Jurkat, Clone E6-1 (cell line): ENCODE results near the gene CCDC92.
"Not testable (repeated sequence)": the region's sequence is repeated elsewhere in the genome, so short reads cannot be mapped to it uniquely, and the experiment has no call there.

ENCODE experiments used
- DNase-seq: peaks from one replicate; pipeline ENCODE4 v3.0.0-alpha.2; 2011; ENCODE audit warnings: low read depth, low spot score
- H3K4me3 ChIP-seq: 2 replicates; pipeline ENCODE4 v1.5.1; 2011; ENCODE audit warnings: mild to moderate bottlenecking, low read length, control low read depth, moderate library complexity

CCDC92 gene

GRCh38 chr12:123956249-123956648 lies 16.4 kb downstream of the CCDC92 start:
- H3K4me3 ChIP-seq = no peak overlapping the region
- DNase-seq = no peak

DNA sequence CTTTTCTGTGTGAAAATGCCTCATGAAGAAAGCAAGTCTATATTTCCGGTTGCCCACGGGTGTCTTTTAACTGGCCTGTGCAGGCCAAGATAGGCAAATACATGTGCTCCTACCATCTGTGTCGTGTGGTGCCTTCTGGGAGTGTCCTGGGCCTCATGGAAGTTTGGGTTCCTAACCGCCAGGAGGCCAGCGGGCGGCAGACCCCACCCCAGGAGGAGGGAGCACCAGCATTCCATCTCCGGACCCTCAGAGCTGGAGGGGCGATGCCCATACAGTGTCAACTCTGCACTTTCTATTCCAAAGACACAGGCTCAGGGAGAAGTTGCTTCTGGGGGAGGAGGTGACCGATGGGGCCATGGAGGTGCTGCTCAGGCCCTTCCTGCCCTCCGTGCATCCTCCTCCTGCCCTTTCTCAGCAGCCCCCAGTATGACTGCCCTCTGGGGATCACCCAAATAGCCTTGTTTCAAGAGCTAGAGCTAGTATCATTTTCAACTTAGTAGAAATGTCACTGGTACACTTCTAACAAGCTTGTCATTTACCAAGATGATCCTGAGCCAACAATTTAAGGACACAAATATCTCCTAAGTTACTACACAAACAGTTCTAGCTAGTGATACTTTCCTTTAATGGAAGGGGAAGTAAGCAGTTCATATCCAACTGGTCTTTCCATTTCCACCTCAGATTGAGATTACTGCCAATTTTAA lies 17.8 kb downstream of the CCDC92 start:
- no peak for DNase-seq
- H3K4me3 ChIP-seq = no peak overlapping the region

DNA sequence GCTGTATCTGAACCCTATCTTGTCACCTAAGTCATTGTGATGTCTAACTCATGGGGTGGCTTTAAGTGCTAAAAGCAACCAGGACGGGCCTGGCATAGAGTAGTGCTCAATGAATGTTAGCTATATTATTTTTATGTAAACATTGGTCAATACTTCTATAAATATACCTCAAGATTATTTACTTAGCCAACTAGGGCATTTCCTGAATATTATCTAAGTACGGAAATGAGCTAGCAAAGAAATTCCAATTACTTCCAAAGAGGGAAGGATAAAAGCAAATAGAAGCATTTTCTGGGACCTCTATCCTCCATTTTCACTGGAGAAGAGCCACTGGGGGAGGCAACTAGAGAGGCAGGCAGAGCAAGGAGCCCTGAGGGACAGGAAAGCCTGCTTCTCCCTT lies 20.6 kb downstream of the CCDC92 start:
- no peak overlapping the region for H3K4me3 ChIP-seq
- DNase-seq = no peak

DNA sequence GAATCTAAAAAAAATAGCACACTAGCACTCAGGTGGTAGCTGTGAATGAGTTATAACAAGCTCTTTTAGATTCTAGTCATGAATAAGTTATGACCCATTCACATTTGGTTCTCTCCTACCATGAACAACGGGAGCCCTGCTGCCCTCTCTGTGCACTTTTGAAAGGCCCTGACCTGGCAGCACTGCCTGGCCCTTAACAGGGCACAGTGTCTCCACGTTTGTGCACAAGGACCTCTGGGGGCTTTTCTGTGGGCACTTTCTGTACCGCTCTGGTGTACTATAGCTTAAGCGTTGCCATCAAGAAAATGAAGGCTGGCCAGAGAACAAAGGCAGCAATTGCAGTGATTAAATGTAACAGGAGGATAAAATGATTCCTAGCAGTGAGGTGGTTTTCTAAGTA lies 21.2 kb downstream of the CCDC92 start:
- DNase-seq = no peak
- no peak overlapping the region for H3K4me3 ChIP-seq

- H3K4me3 ChIP-seq = no peak overlapping the region
- DNase-seq = no peak
Measured at GRCh38 chr12:123950476-123951349, 21.9 kb downstream of the CCDC92 start.

GRCh38 chr12:123949770-123950165 lies 22.9 kb downstream of the CCDC92 start:
- no peak overlapping the region for H3K4me3 ChIP-seq

DNA sequence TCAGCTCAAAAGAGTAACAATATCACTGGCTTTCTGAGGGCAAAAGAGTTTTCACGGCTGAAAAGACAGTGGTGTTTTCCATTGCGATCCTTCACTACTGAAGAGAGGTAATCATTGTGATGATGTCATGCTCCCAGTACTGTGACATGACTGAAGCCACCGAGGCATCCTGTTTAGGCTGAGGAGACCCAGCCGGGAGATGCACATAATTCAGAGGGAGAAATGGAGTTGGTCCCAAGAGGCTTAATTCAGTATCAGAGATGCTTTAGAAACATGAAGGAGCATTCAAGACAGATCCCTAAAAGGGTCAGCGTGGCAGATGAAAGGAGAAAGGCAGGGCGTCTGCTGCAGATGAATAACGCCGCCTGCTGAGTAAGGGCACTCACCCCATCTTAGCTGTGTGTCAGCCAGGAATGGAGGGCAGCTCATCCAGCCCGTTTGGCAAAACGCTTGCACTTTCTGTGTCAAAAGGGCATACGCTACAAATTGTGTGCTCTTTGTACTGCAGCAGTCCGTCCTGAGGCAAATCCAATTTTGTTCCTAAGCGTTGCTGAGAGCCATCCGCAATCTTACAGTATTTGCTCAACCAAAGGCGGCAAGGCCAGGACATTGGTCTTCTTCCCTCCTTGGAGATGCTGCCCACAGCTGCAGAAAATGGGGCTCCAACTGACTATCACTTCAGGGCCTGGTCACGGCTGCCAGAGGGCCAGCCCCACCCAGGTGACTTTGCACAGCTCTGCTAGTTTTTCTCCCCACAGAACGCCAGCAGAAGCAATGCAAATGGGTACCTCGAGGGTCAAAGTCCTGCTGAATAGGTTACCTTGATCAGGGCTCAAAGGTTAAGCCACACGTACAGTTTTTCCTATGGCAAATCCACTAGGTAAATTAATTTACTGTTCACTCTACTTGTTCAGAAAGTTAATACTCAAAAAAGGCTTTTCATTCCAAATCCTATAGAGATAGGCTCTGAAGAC lies 23.5 kb downstream of the CCDC92 start:
- no peak overlapping the region for H3K4me3 ChIP-seq
- DNase-seq = no peak

More at GRCh38 chr12:123949770-123950165, 22.9 kb downstream of the CCDC92 start:
- no peak for DNase-seq

- no peak for DNase-seq
- H3K4me3 ChIP-seq = no peak overlapping the region
Measured at GRCh38 chr12:123948401-123948795, 24.2 kb downstream of the CCDC92 start.

GRCh38 chr12:123947531-123947930 lies 25.1 kb downstream of the CCDC92 start:
- DNase-seq, H3K4me3 ChIP-seq: not testable (repeated sequence)

GRCh38 chr12:123946516-123947505 lies 25.8 kb downstream of the CCDC92 start:
- not testable (repeated sequence) for DNase-seq, H3K4me3 ChIP-seq

GRCh38 chr12:123946152-123946515 lies 26.5 kb downstream of the CCDC92 start:
- DNase-seq = no peak

DNA sequence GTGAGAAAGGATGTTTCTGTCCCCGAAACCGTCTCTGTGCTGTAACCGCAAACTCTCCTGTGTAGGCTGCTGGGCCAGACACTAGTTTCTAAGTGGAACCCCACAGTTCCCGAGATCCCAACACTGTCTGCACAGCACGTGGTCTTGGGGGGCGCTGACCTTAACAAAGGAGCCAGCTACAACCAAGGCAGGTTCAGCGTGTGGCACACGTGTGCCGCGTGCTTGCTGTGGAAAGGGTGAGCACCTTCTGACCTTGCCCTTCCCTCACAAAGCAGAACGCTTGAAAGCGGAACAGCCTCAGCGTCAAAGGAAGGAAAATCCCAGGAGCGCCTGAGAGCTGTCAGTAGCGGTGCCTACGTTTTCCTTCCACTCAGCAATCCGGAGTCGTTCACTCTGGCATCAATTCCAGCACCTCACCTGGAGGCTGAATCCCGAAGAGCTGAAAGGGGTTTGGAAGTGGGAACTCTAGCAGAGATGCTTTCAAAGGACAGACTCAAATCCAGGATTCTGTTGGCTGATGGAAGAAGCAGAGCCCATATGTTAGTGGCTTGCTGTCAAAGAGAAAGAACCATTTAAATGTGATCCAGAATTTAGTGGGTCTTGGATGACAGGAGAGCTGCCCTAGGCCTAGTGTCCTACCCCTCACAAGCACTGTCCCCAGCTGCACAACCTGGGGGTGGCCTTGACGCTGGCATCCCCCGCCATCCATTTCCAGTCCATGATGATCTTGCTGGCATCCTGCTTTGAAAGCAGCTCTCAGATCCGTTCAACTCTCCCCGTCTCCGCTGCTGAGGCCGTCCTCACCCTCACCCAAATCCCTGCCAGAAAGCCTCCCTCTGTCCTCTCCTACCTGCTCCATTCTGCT lies 27.1 kb downstream of the CCDC92 start:
- no peak overlapping the region for H3K4me3 ChIP-seq
- DNase-seq = no peak

More at GRCh38 chr12:123946152-123946515, 26.5 kb downstream of the CCDC92 start:
- no peak overlapping the region for H3K4me3 ChIP-seq

GRCh38 chr12:123944696-123945095 lies 27.9 kb downstream of the CCDC92 start:
- no peak for DNase-seq
- H3K4me3 ChIP-seq = peak overlapping the region; percentile 27

DNA sequence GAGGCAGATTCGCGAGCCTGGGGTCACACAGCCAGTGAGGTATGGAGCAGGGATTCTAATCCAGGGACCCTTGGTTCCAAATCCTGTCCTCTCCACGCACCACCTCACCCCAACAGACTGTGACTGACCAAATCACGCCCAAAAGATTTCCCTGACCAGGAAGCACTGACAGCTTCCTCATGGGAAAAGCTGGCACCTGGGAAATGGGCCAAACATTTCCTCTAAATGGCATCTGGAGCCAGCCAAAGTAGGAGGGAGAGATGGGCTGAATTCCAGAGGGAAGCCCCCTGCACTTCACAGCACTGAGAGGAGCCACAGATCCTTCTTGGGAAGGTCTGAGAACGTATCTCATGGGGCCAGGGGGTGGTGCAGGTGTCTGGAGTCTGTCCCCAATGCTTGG lies 28.8 kb downstream of the CCDC92 start:
- no peak overlapping the region for H3K4me3 ChIP-seq
- DNase-seq = no peak

DNA sequence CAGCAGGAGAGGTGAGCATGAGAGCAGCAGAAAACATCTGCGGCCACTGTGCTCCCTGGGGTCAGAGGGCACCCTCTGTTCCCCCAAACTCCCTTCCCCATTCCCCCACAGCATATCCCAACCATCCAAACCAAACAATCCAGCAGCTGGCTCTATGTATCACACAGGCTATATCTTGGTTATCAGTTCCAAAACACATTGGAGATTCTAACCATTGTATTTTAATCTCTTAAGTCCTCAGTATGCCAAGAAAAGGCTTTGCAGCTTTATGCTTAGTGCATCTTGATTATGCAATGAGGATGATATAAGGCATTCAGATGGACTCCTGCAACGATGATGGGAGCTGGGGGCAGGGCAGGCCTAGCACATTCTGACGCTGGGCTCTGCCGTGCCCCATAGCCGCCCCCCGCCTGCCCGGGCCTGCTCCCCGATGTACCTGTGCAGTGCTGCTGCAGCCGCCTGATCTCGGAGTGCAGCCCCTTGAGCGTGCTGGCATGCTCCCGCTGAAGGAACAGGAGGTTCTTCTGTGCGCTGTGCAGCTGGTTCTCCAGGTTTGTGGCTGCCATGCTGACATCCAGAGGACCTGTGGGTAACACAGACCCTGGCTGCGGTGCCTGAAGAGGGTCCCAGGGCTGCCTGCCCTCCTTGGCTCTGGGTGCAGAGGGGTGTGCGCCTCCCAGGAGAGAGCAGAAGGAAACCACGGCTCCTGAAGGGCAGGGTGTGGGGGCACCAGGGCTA lies 29.6 kb downstream of the CCDC92 start:
- DNase-seq = no peak
- H3K4me3 ChIP-seq = no peak overlapping the region

DNA sequence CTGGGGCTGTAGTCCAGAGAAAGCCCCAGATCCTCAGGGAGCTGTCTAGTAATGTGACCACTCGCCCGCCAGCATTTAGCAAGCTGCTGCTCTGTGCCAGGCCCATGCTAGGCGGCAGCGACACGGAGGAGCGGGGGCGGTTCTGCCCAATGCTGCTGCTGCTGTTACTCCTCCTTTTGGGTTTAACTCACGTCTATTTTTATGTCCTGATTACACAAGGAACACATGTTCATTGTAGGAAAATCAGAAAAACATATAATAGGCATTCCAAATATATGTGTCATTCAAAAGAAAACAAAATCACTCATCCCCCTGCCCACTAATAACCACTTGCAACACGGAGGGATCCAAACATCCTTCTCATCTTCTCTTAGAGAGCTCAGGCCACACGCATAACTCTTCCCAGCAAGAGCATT lies 30.4 kb downstream of the CCDC92 start:
- DNase-seq = no peak
- no peak overlapping the region for H3K4me3 ChIP-seq
